Ascending aorta (tissue), 2 donors: ENCODE results near the gene SERBP1. TPM values are rescaled to one million over a fixed set of nuclear protein-coding genes. Genes with fewer than 3 reads are reported as not detected.
"Not testable (repeated sequence)": the region's sequence is repeated elsewhere in the genome, so short reads cannot be mapped to it uniquely, and the experiment has no call there.

Experiments used
- DNase-seq, 2 donors: peaks; one replicate each; pipeline ENCODE4 v3.0.0-alpha.2; 2019; ENCODE audit warnings: low spot score in 2 of 2
- H3K27ac ChIP-seq, 2 donors: fragments of 200-600 bp; sonication (generic); one replicate each; pipeline ENCODE4 v1.5.1; 2016 to 2017; ENCODE audit warnings: mild to moderate bottlenecking in 1 of 2
- H3K27me3 ChIP-seq: fragments of 200-600 bp; sonication (generic); one replicate; pipeline ENCODE4 v1.5.1; 2017
- H3K36me3 ChIP-seq, 2 donors: fragments of 200-600 bp; sonication (generic); one replicate each; pipeline ENCODE4 v1.5.1; 2016
- H3K4me1 ChIP-seq, 2 donors: fragments of 200-600 bp; sonication (generic); one replicate each; pipeline ENCODE4 v1.5.1; 2016 to 2017; ENCODE audit warnings: mild to moderate bottlenecking in 1 of 2
- H3K4me3 ChIP-seq, 2 donors: fragments of 200-600 bp; sonication (generic); one replicate each; pipeline ENCODE4 v1.5.1; 2016 to 2017; ENCODE audit warnings: mild to moderate bottlenecking in 1 of 2
- H3K9me3 ChIP-seq, 2 donors: fragments of 200-600 bp; sonication (generic); one replicate each; pipeline ENCODE4 v1.5.1; 2016
- intact Hi-C: fragments of 100-400 bp; cut with DNase I; formaldehyde crosslinking; loops from one replicate; pipeline ENCODE4 v1.15.1; 2023
- total RNA-seq: library from RNA; depleted of rRNA; stranded (reverse); fragments of >200 nt; gene quantifications from one replicate; pipeline ENCODE4 v1.1.0, GENCODE V29; 2016
- TF ChIP-seq, protein P1 (sequence below), 3 experiments: fragments of 200-600 bp in 2 of 3; fragments of 450-650 bp in 1 of 3; sonication (generic) in 2 of 3; IDR thresholded peaks; one replicate each; pipeline ENCODE4 v1.5.1; 2016 to 2019; ENCODE audit warnings: antibody characterized with exemption in 3 of 3, mild to moderate bottlenecking in 1 of 3, moderate library complexity in 1 of 3

The SERBP1 gene
- total RNA-seq, 1 donor from 2014 or later: 125 TPM

DNA sequence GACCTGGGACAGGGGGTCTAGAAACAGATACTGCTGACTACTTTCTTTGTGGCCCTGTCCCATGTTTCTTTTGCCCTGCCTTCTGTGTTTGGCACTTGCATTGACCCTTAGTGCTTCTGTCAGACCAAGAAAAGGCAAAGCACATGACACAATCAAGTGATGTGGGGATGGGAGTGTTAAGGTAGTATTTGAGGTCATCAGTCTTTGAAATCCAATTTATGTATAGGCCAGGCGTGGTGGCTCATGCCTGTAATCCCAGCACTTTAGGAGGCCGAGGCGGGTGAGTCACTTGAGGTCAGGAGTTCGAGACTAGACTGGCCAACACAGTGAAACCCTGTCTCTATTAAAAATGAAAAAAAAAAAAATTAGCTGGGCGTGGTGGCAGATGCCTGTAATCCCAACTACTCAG, 26.0 kb downstream of the SERBP1 start:
- intact Hi-C loops: no loop called here
- TF ChIP-seq, protein P1, sequence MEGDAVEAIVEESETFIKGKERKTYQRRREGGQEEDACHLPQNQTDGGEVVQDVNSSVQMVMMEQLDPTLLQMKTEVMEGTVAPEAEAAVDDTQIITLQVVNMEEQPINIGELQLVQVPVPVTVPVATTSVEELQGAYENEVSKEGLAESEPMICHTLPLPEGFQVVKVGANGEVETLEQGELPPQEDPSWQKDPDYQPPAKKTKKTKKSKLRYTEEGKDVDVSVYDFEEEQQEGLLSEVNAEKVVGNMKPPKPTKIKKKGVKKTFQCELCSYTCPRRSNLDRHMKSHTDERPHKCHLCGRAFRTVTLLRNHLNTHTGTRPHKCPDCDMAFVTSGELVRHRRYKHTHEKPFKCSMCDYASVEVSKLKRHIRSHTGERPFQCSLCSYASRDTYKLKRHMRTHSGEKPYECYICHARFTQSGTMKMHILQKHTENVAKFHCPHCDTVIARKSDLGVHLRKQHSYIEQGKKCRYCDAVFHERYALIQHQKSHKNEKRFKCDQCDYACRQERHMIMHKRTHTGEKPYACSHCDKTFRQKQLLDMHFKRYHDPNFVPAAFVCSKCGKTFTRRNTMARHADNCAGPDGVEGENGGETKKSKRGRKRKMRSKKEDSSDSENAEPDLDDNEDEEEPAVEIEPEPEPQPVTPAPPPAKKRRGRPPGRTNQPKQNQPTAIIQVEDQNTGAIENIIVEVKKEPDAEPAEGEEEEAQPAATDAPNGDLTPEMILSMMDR (IDR thresholded peaks at IDR 0.05): no peak

DNA sequence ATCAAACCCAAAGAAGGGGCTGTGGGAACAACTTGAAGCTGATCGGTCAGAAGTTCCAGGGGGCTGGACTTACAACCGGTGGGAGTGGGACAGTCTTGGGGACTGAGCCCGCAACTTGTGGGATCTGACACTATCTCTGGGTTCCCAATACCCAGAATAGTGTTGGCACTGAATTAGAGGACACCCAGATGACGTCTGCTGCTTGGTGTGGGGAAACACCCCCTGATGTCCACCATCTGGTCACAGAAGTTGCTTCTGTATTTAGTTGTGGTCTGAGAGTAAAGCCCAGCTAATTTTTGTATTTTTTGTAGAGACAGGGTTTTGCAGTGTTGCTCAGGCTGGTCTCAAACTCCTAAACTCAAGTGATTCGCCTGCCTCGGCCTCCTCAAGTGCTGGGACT, 28.8 kb downstream of the SERBP1 start:
- no peaks in the 10 kb centered on the region for H3K36me3 ChIP-seq
- no peaks in the 10 kb centered on the region for H3K9me3 ChIP-seq
- H3K4me3 ChIP-seq: no peak overlapping the region
- H3K4me1 ChIP-seq: no peaks in the 10 kb centered on the region
- intact Hi-C loops: no loop called here
- TF ChIP-seq, protein P1 (IDR thresholded peaks at IDR 0.05): no peak
- no peak overlapping the region for H3K27ac ChIP-seq
- no peaks in the 10 kb centered on the region for H3K27me3 ChIP-seq
- no peak for DNase-seq

More for the DNA sequence above, 26.0 kb downstream of the SERBP1 start:
- DNase-seq: no peak
- Histone ChIP-seq H3K36me3 (no peaks in the 10 kb centered on the region), H3K9me3 (no peaks in the 10 kb centered on the region), H3K4me1 (peaks cover 0 to 2% of the 10 kb centered on the region in 2 donors), H3K27me3 (no peaks in the 10 kb centered on the region), H3K27ac (no peak overlapping the region), H3K4me3 (no peak overlapping the region)

DNA sequence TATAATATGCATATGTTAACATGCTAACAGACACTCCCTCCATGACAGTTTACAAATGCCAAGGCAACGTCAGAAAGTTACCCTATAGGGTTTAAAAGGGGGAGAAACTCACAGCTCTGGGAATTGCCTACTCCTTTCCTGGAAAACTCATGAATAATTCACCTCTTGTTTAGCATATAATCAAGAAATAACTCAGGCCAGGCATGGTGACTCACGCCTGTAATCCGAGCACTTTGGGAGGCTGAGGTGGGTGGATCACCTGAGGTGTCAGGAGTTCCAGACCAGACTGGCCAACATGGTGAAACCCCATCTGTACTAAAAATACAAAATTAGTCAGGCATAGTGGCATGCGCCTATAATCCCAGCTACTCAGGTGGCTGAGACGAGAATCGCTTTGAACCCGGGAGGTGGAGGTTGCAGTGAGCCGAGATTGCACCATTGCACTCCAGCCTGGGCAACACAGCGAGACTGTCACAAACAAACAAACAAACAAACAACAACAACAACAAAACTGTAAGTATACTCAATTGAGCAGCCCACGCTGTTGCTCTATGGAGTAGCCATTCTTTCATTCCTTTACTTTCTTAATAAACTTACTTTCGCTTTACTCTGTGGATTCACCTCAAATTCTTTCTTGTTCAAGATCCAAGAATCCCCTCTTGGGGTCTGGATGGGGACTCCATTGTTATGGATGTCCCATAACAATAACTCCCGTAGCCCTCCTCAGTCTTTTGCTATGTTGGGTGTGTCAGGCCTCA, 30.0 kb downstream of the SERBP1 start:
- intact Hi-C loops, H3K36me3 ChIP-seq, H3K4me3 ChIP-seq, H3K9me3 ChIP-seq, H3K27ac ChIP-seq, DNase-seq, H3K4me1 ChIP-seq, H3K27me3 ChIP-seq: not testable (repeated sequence)

DNA sequence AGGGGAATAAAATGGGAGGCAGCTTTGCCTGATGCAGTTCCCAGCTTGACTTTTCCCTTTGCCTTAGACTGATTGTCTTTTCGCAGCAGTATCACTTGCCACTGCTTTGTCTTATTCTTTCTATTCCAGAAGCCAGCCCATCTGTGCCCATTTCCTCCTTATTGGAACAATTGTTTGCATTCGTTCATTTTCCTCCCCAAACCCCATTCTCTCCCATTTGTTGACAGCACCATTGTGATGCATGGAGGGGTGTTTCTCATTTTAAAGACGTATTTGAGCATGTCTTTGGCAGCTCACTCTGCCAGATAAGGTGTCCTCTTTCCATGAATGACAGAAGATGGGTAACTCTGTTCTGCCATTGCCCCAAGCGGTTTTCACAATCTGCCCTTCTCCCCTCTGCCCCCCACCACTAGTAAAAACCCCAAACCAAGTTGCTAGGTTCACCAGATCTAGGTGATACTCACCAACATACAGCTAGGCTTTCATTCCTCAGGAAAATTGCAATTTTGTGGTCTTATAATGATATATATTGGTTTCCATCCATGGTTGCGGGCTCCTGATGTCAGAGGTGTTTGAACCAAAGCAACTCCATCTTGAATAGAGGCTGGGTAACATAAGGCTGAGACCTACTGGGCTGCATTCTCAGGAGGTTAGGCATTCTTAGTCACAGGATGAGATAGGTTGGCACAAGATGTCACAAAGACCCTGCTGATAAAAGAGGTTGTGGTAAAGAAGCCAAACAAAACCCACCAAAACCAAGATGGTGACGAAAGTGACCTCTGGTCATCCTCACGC, 30.8 kb downstream of the SERBP1 start:
- Histone ChIP-seq H3K27ac (no peak overlapping the region), H3K27me3 (no peaks in the 10 kb centered on the region), H3K36me3 (no peaks in the 10 kb centered on the region), H3K4me1 (no peaks in the 10 kb centered on the region), H3K9me3 (no peaks in the 10 kb centered on the region), H3K4me3 (no peak overlapping the region)
- TF ChIP-seq, protein P1 (IDR thresholded peaks at IDR 0.05): no peak
- intact Hi-C loops: no loop called here
- DNase-seq: no peak

DNA sequence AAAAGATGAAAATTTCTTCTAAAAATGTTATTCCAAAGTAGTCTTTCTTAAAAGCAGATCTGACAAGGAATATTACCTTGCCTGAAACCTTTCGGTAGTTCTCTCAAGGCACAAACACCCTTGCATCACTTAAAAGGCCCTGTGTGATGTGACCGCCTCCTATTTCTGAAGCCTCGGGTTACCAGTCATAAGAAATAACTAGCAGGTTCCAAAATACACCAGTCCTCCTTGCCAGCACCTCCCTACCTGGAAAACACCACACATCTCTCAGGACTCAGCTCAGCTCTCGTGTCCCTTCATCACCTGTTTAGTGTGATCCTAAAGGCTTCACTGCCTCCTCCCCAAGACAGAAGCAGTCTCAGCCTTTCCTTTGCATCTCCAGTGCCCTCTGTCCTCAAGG, 35.7 kb downstream of the SERBP1 start:
- intact Hi-C loops: no loop called here
- Histone ChIP-seq H3K4me3 (no peak overlapping the region), H3K9me3 (no peaks in the 10 kb centered on the region), H3K36me3 (no peaks in the 10 kb centered on the region), H3K4me1 (no peaks in the 10 kb centered on the region), H3K27ac (no peak overlapping the region), H3K27me3 (no peaks in the 10 kb centered on the region)
- no peak for DNase-seq
- TF ChIP-seq, protein P1 (IDR thresholded peaks at IDR 0.05): no peak

DNA sequence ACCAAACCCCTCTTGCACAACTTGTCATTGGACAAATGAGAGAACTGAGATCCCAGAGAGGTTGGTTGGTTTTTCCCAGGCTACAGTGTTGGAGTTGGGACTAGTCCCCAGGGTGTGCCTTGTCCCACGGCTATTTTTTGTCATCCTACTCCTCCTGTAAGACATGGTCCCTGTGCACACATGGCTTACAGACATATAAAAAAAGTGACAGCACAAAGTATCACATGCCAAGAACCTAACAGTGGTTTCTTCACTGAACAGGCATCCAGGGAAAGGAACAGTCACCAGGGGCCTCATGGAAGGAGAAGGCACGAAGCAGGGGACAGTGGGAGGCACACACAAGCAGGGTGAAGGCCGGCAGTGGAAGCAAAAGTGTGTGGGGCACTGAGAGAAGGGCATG, 36.5 kb downstream of the SERBP1 start:
- Histone ChIP-seq H3K4me3 (peak overlapping the region in 1 of 2 donors; percentile 16), H3K36me3 (no peaks in the 10 kb centered on the region), H3K9me3 (no peaks in the 10 kb centered on the region), H3K4me1 (no peaks in the 10 kb centered on the region), H3K27me3 (no peaks in the 10 kb centered on the region), H3K27ac (peak overlapping the region in 1 of 2 donors; percentile 33)
- TF ChIP-seq, protein P1 (IDR thresholded peaks at IDR 0.05): no peak
- no peak for DNase-seq
- intact Hi-C loops: no loop called here
